Measurements from ENCODE around the gene HCN4. TPM values are rescaled to one million over a fixed set of nuclear protein-coding genes. Genes with fewer than 3 reads are reported as not detected.

The HCN4 gene
- total and polyA plus RNA-seq, 2 of the 8 experiments (the other 6 are each of a cell fraction or from before 2014, with no cell fraction given): 3.7 to 8.5 TPM

GRCh38 chr15:73303636-73304035 lies 65.1 kb downstream of the HCN4 start:
- no peak overlapping the region for H3K9ac ChIP-seq (replicated peaks in 1 of 4; ENCODE audit: extremely low read depth in 1 of 4, low read depth in 3 of 4, low read length in 3 of 4)
- ChIA-PET POLR2A (ENCODE audit: partially characterized antibody) (no interaction called here), CTCF (ENCODE audit: partially characterized antibody) (interaction anchor here (1.8 kb wide), 1 partner anchor 396 kb away, joined by 5 read pairs; no protein-coding TSS in a partner anchor)
- peaks cover 0 to 3% of the 10 kb centered on the region in 2 experiments for H4K20me1 ChIP-seq (replicated peaks in 1 of 2; ENCODE audit: control insufficient read depth in 1 of 2, insufficient read depth in 2 of 2, low read length in 2 of 2)
- H3K27me3 ChIP-seq (replicated peaks in 1 of 4; ENCODE audit: control insufficient read depth in 3 of 4, extremely low read depth in 1 of 4, insufficient read depth in 3 of 4, low read length in 3 of 4): no peaks in the 10 kb centered on the region
- H2BK15ac ChIP-seq (ENCODE audit: low read length): no peak overlapping the region
- H3K14ac ChIP-seq (ENCODE audit: insufficient read length): no peak overlapping the region
- no peak overlapping the region for H2BK20ac ChIP-seq (ENCODE audit: low read length)
- no peak overlapping the region for H3K4ac ChIP-seq (replicated peaks; ENCODE audit: insufficient read length, low read depth, low read length)
- no peak overlapping the region for H2AK5ac ChIP-seq (ENCODE audit: low read depth, low read length)
- H3K36me3 ChIP-seq (ENCODE audit: control insufficient read depth in 2 of 4, insufficient read depth in 4 of 4, low read length in 3 of 4): peaks cover 8 to 36% (median 17%) of the 10 kb centered on the region in 4 experiments; a peak in 7 of 8 replicates
- H2BK120ac ChIP-seq (replicated peaks; ENCODE audit: low read depth, low read length): no peak overlapping the region
- no peak overlapping the region for H2BK5ac ChIP-seq (ENCODE audit: low read depth, low read length)
- FAIRE-seq (no peak), DNase-seq (ENCODE audit: low read depth in 1 of 2, low spot score in 2 of 2) (no peak)
- H3K79me2 ChIP-seq (ENCODE audit: control insufficient read depth in 1 of 2, insufficient read depth in 2 of 2, low read length in 2 of 2): no peaks in the 10 kb centered on the region
- H3K18ac ChIP-seq (ENCODE audit: extremely low read depth, low read length): no peak overlapping the region
- no peak overlapping the region for H4K5ac ChIP-seq (ENCODE audit: insufficient read length, low read depth, low read length)
- H3K4me1 ChIP-seq (replicated peaks in 1 of 4; ENCODE audit: control insufficient read depth in 3 of 4, insufficient read depth in 4 of 4, low read length in 3 of 4): peaks cover 0 to 4% (median 0%) of the 10 kb centered on the region in 4 experiments; a peak in 1 of 7 replicates
- no peaks in the 10 kb centered on the region for H3K9me3 ChIP-seq (ENCODE audit: insufficient read depth in 2 of 2, low read depth in 1 of 2, low read length in 1 of 2)
- H3K56ac ChIP-seq (replicated peaks; ENCODE audit: insufficient read length, low read depth, low read length): no peak overlapping the region
- no peak overlapping the region for H3K4me3 ChIP-seq (ENCODE audit: extremely low read depth in 1 of 4, insufficient read depth in 2 of 4, low read depth in 3 of 4, low read length in 4 of 4)
- H3K4me2 ChIP-seq (ENCODE audit: insufficient read depth in 1 of 2, low read depth in 2 of 2, low read length in 2 of 2): no peak overlapping the region
- no peak overlapping the region for H2BK12ac ChIP-seq (ENCODE audit: low read depth, low read length)
- WGBS, 2 experiments (ENCODE audit: extremely low coverage in 1 of 2, insufficient coverage in 1 of 2, insufficient read length in 1 of 2, insufficient replicate concordance in 2 of 2, low coverage in 1 of 2, low lambda C conversion rate in 2 of 2, missing lambda C conversion rate in 1 of 2): 91% methylated on average over 5 of the region's 5 CpGs; no CpG with 5 or more reads in 1 of the 2 experiments
- H3K23me2 ChIP-seq (ENCODE audit: low read depth, low read length): no peaks in the 10 kb centered on the region
- H3K23ac ChIP-seq (ENCODE audit: insufficient read length): no peak overlapping the region
- H4K91ac ChIP-seq (replicated peaks; ENCODE audit: insufficient read length, low read length): no peak overlapping the region
- H3K79me1 ChIP-seq (ENCODE audit: low read depth, low read length): no peaks in the 10 kb centered on the region
- no peak overlapping the region for H2AFZ ChIP-seq (ENCODE audit: low read length)
- H3K27ac ChIP-seq (ENCODE audit: low read depth, low read length): no peak overlapping the region
- 0 out of 2 replicates have a peak overlapping the region, but pooled peaks have one; percentile 17 for H4K8ac ChIP-seq (ENCODE audit: extremely low read depth, insufficient read depth, low read length)
- TF ChIP-seq NANOG (IDR thresholded peaks at IDR 0.05; ENCODE audit: insufficient read depth, low read depth, low read length, poor library complexity, severe bottlenecking) (no peak), CEBPB (IDR thresholded peaks at IDR 0.05; ENCODE audit: low read depth, low read length) (no peak), JUN (IDR thresholded peaks at IDR 0.05; ENCODE audit: low read depth, low read length) (no peak), YY1 (IDR thresholded peaks at IDR 0.05; ENCODE audit: low read depth, low read length) (no peak), SP4 (IDR thresholded peaks at IDR 0.05; ENCODE audit: low read length) (no peak), JUND (IDR thresholded peaks at IDR 0.05; ENCODE audit: low read length) (no peak), HDAC2 (IDR thresholded peaks at IDR 0.05; ENCODE audit: borderline replicate concordance in 1 of 2, low read depth in 2 of 2, low read length in 2 of 2) (no peak), RFX5 (IDR thresholded peaks at IDR 0.05; ENCODE audit: borderline replicate concordance, low read depth, low read length) (no peak), RNF2 (IDR thresholded peaks at IDR 0.05; ENCODE audit: borderline replicate concordance, low read depth, low read length, missing control alignments, poor library complexity, severe bottlenecking) (no peak), RXRA (IDR thresholded peaks at IDR 0.05; ENCODE audit: insufficient read depth, low read depth, low read length) (no peak), SAP30 (IDR thresholded peaks at IDR 0.05; ENCODE audit: insufficient read depth, insufficient replicate concordance, low read length) (no peak), SRF (IDR thresholded peaks at IDR 0.05; ENCODE audit: low read depth, low read length) (no peak), SP1 (IDR thresholded peaks at IDR 0.05; ENCODE audit: low read depth, low read length) (no peak), POLR2A (IDR thresholded peaks at IDR 0.05; ENCODE audit: control extremely low read depth in 1 of 2, low read depth in 2 of 2, low read length in 2 of 2) (no peak), ASH2L (IDR thresholded peaks at IDR 0.05; ENCODE audit: low read length) (no peak)
